GM23248 (cell line): Measurements from ENCODE around the gene GEN1. TPM values are rescaled to one million over a fixed set of nuclear protein-coding genes. Genes with fewer than 3 reads are reported as not detected.
A peak's percentile ranks its signal among the peaks of the same experiment; 100 is the strongest.

ENCODE experiments used
- DNase-seq: peaks from one replicate; pipeline ENCODE4 v3.0.0-alpha.2; 2015
- H2AFZ ChIP-seq: fragments of 200-600 bp; sonication (generic); 2 replicates; pipeline ENCODE4 v1.6.1; 2016; ENCODE audit warnings: antibody characterized with exemption
- H3F3A ChIP-seq: fragments of 200-600 bp; sonication (generic); 2 replicates; pipeline ENCODE4 v1.6.1; 2016; ENCODE audit warnings: mild to moderate bottlenecking, antibody characterized with exemption, mixed run types; ENCODE audit not compliant: insufficient read depth
- H3K27ac ChIP-seq: fragments of 200-600 bp; sonication (generic); 2 replicates; pipeline ENCODE4 v1.5.1; 2016; ENCODE audit warnings: mild to moderate bottlenecking
- H3K27me3 ChIP-seq: fragments of 200-600 bp; sonication (generic); replicated peaks from 2 replicates; pipeline ENCODE4 v1.6.1; 2016; ENCODE audit warnings: mild to moderate bottlenecking; ENCODE audit not compliant: insufficient read depth
- H3K36me3 ChIP-seq: fragments of 200-600 bp; sonication (generic); 2 replicates; pipeline ENCODE4 v1.6.1; 2016; ENCODE audit warnings: low read depth, mild to moderate bottlenecking
- H3K4me1 ChIP-seq: fragments of 200-600 bp; sonication (generic); 2 replicates; pipeline ENCODE4 v1.6.1; 2016; ENCODE audit warnings: mild to moderate bottlenecking; ENCODE audit not compliant: insufficient read depth
- H3K4me2 ChIP-seq: fragments of 200-600 bp; sonication (generic); one replicate; pipeline ENCODE4 v1.6.1; 2016; ENCODE audit warnings: mild to moderate bottlenecking; ENCODE audit not compliant: unreplicated experiment
- H3K4me3 ChIP-seq: fragments of 200-600 bp; sonication (generic); 2 replicates; pipeline ENCODE4 v1.5.1; 2016; ENCODE audit warnings: mild to moderate bottlenecking
- H3K79me2 ChIP-seq: fragments of 200-600 bp; sonication (generic); 2 replicates; pipeline ENCODE4 v1.6.1; 2016; ENCODE audit warnings: mild to moderate bottlenecking; ENCODE audit not compliant: insufficient read depth
- H3K9ac ChIP-seq: fragments of 200-600 bp; sonication (generic); 2 replicates; pipeline ENCODE4 v1.6.1; 2016; ENCODE audit warnings: mild to moderate bottlenecking
- H3K9me2 ChIP-seq: fragments of 200-600 bp; sonication (generic); 2 replicates; pipeline ENCODE4 v1.6.1; 2016; ENCODE audit warnings: mixed run types, mild to moderate bottlenecking, moderate library complexity; ENCODE audit not compliant: insufficient read depth
- H3K9me3 ChIP-seq: fragments of 200-600 bp; sonication (generic); one replicate; pipeline ENCODE4 v1.6.1; 2017; ENCODE audit warnings: low read depth
- H4K20me1 ChIP-seq: fragments of 200-600 bp; sonication (generic); 2 replicates; pipeline ENCODE4 v1.6.0; 2016; ENCODE audit not compliant: insufficient read depth
- EZH2 ChIP-seq: fragments of 200-600 bp; sonication (generic); IDR thresholded peaks from 2 replicates; pipeline ENCODE4 v1.6.1; 2018; ENCODE audit warnings: antibody characterized with exemption, mild to moderate bottlenecking; ENCODE audit not compliant: insufficient read depth, poor library complexity, severe bottlenecking
- EZH2phosphoT487 ChIP-seq: fragments of 200-600 bp; sonication (generic); IDR thresholded peaks from 2 replicates; pipeline ENCODE4 v1.6.1; 2018; ENCODE audit warnings: antibody characterized with exemption, moderate library complexity, mild to moderate bottlenecking, low read depth; ENCODE audit not compliant: insufficient read depth
- WGBS, 2 experiments: methylation state at CpG; one replicate each; pipeline ENCODE4 v1.1.6; 2015 to 2017; ENCODE audit warnings: low lambda C conversion rate in 2 of 2, low coverage in 1 of 2; ENCODE audit errors: missing lambda C conversion rate in 2 of 2; 5-methylcytosine and 5-hydroxymethylcytosine counted together
- in situ Hi-C: fragments of 300-500 bp; cut with MboI; formaldehyde crosslinking; loops from 2 replicates; pipeline ENCODE4 v1.15.0; 2020
- polyA plus RNA-seq: library from polyadenylated mRNA; unstranded; fragments of >200 nt; fragmentation: Nextera tagmentation; extraction: Ambion mirVana; gene quantifications from 2 replicates; pipeline ENCODE4 v1.2.1, GENCODE V29; 2016
- total RNA-seq: library from RNA; depleted of rRNA; stranded (reverse); fragments of >200 nt; shearing (Covaris generic); gene quantifications from 2 replicates; pipeline ENCODE4 v1.2.3, GENCODE V29; 2014

The GEN1 gene
- total and polyA plus RNA-seq, 2 experiments from 2014 or later = 3.9 to 10.2 TPM

DNA sequence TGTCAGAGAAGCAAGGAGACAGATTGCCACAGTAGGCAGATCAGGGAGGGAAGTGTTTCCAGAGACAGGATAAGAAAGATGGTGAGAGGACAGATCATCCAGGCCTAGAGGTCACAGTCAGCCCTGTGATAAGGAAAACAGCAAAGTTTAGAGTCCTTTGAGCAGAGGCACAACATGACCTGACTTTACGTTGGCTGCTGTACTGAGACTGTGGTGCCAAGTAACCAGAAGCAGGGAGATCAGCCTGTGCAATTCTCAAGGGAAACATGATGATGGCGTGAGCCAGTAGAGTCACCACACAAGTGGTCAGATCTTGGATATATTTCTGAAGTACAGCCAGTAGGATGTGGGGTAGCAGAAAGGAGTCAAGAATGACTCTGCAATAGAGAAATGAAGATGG, 44.0 kb upstream of the GEN1 start:
- Histone ChIP-seq H2AFZ (no peak overlapping the region), H3K4me1 (no peaks in the 10 kb centered on the region), H3K9ac (no peak overlapping the region), H3K79me2 (no peaks in the 10 kb centered on the region), H3K9me2 (no peaks in the 10 kb centered on the region), H3K4me2 (no peak overlapping the region), H3K9me3 (no peaks in the 10 kb centered on the region), H3K27ac (no peak overlapping the region), H3K36me3 (peaks cover 46% of the 10 kb centered on the region), H3F3A (no peaks in the 10 kb centered on the region), H4K20me1 (no peaks in the 10 kb centered on the region), H3K27me3 (no peaks in the 10 kb centered on the region), H3K4me3 (no peak overlapping the region)
- in situ Hi-C loops = no loop called here
- WGBS, 2 experiments = 88 to 94% methylated on average over 2 of the region's 2 CpGs
- DNase-seq = peak; percentile 2
- TF ChIP-seq EZH2 = no peak
- no peak for TF ChIP-seq EZH2phosphoT487

DNA sequence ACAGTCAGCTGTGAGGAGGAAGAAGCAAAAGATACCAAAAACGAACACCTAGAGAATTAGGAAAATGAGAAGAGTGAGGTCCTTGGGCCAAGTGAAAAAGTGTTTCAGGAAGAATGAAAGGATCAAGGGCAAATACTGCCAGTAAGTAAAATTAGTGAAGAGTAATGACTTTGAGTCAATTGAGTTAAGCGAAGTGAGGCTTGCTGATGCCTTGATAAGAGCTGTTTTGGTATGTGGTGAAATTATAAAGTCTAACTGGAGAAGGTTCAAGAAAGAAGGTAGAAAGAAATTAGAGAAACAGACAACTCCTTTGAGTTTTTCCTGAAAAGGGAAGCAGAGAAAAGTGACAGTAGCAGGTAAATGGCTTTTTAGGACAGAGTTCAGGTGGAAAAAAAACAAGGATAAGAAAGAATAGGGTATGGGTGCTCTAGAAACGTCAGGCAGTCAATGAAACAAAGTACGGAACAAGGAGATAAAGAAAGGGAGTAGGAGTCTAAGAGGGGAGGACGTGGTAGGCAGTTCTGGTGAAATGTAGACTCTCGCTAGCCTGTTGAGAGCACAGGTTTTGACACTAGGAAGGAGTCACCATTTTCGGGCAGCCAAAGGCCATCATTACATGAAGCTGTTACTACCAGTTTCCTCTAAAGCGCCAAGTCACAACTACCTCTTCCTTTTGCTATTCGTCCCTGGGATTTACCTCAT, 43.2 kb upstream of the GEN1 start:
- H3F3A ChIP-seq = no peaks in the 10 kb centered on the region
- no peaks in the 10 kb centered on the region for H3K9me3 ChIP-seq
- WGBS, 2 experiments = 89 to 93% methylated on average over 9 of the region's 9 CpGs
- no peak overlapping the region for H2AFZ ChIP-seq
- no peaks in the 10 kb centered on the region for H3K27me3 ChIP-seq
- H3K9ac ChIP-seq = no peak overlapping the region
- no peaks in the 10 kb centered on the region for H3K4me1 ChIP-seq
- no peaks in the 10 kb centered on the region for H3K9me2 ChIP-seq
- no peak overlapping the region for H3K27ac ChIP-seq
- DNase-seq = no peak
- no peaks in the 10 kb centered on the region for H4K20me1 ChIP-seq
- H3K79me2 ChIP-seq = no peaks in the 10 kb centered on the region
- in situ Hi-C loops = no loop called here
- TF ChIP-seq EZH2phosphoT487 (no peak), EZH2 (no peak)
- no peak overlapping the region for H3K4me2 ChIP-seq
- no peak overlapping the region for H3K4me3 ChIP-seq
- peaks cover 45% of the 10 kb centered on the region for H3K36me3 ChIP-seq

- TF ChIP-seq EZH2phosphoT487 (no peak), EZH2 (no peak)
- no peaks in the 10 kb centered on the region for H3K79me2 ChIP-seq
- H3K27me3 ChIP-seq = no peaks in the 10 kb centered on the region
- WGBS, 2 experiments = 100% methylated on average over 1 of the region's 1 CpG
- in situ Hi-C loops = no loop called here
- no peak overlapping the region for H3K4me2 ChIP-seq
- H3F3A ChIP-seq = no peaks in the 10 kb centered on the region
- peaks cover 45% of the 10 kb centered on the region for H3K36me3 ChIP-seq
- H3K27ac ChIP-seq = no peak overlapping the region
- H3K9ac ChIP-seq = no peak overlapping the region
- H2AFZ ChIP-seq = no peak overlapping the region
- H4K20me1 ChIP-seq = no peaks in the 10 kb centered on the region
- no peak for DNase-seq
- no peaks in the 10 kb centered on the region for H3K9me3 ChIP-seq
- no peak overlapping the region for H3K4me3 ChIP-seq
- H3K4me1 ChIP-seq = no peaks in the 10 kb centered on the region
- no peaks in the 10 kb centered on the region for H3K9me2 ChIP-seq
These were observed 40.6 kb upstream of the GEN1 start for GRCh38 chr2:17713291-17713690.

DNA sequence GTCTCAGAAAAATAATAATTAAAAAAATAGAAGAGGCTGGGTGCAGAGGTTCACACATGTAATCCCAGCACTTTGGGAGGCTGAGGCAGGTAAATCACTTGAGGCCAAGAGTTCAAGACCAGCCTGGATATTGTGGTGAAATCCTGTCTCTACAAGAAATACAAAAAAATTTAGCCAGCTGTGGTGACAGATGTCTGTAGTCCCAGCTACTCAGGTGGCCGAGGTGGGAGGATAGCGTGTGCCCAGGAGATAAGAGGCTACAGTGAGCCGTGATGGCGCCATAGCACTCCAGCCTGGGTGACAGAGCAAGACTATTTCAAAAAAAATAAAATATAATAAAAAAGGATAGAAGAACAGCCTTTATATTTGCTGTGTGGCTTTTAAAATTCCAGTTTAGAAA, 36.3 kb upstream of the GEN1 start:
- no peak overlapping the region for H2AFZ ChIP-seq
- no peaks in the 10 kb centered on the region for H3K9me3 ChIP-seq
- peaks cover 8% of the 10 kb centered on the region; the same call in 1 of the 2 replicates for H3F3A ChIP-seq
- no peaks in the 10 kb centered on the region for H3K79me2 ChIP-seq
- no peak overlapping the region for H3K4me3 ChIP-seq
- no peaks in the 10 kb centered on the region for H4K20me1 ChIP-seq
- no peak overlapping the region for H3K9ac ChIP-seq
- no peak for TF ChIP-seq EZH2
- no peak for TF ChIP-seq EZH2phosphoT487
- no peaks in the 10 kb centered on the region for H3K4me1 ChIP-seq
- 90 to 95% methylated on average over 4 of the region's 4 CpGs for WGBS, 2 experiments
- no peak for DNase-seq
- H3K27me3 ChIP-seq = no peaks in the 10 kb centered on the region
- H3K27ac ChIP-seq = no peak overlapping the region
- H3K36me3 ChIP-seq = peaks cover 54% of the 10 kb centered on the region
- in situ Hi-C loops = no loop called here
- no peak overlapping the region for H3K4me2 ChIP-seq
- H3K9me2 ChIP-seq = no peaks in the 10 kb centered on the region

- WGBS, 2 experiments = 95 to 100% methylated on average over 5 of the region's 5 CpGs
- no peaks in the 10 kb centered on the region for H4K20me1 ChIP-seq
These were observed 35.2 kb upstream of the GEN1 start for GRCh38 chr2:17718689-17719088.

More at GRCh38 chr2:17718689-17719088, 35.2 kb upstream of the GEN1 start:
- Histone ChIP-seq H2AFZ (no peak overlapping the region), H3K9me2 (no peaks in the 10 kb centered on the region), H3K4me1 (no peaks in the 10 kb centered on the region), H3K27ac (no peak overlapping the region), H3K27me3 (no peaks in the 10 kb centered on the region), H3K9ac (no peak overlapping the region), H3K36me3 (peaks cover 59% of the 10 kb centered on the region), H3K4me2 (no peak overlapping the region), H3K4me3 (no peak overlapping the region), H3F3A (peaks cover 8% of the 10 kb centered on the region; the same call in 1 of the 2 replicates), H3K79me2 (no peaks in the 10 kb centered on the region), H3K9me3 (no peaks in the 10 kb centered on the region)
- no peak for DNase-seq
- TF ChIP-seq EZH2 = no peak
- no peak for TF ChIP-seq EZH2phosphoT487
- in situ Hi-C loops = no loop called here
